GM19397 (cell line): ENCODE measurements around the gene ZNF576.
"Not testable (repeated sequence)": the region's sequence is repeated elsewhere in the genome, so short reads cannot be mapped to it uniquely, and the experiment has no call there.

ENCODE experiments used
- ATAC-seq: cut with Tn5 transposase; IDR thresholded peaks from one replicate; pipeline ENCODE4 v1.9.1; 2021; ENCODE audit warnings: mild to moderate bottlenecking, moderate library complexity; ENCODE audit not compliant: unreplicated experiment

The ZNF576 gene

DNA sequence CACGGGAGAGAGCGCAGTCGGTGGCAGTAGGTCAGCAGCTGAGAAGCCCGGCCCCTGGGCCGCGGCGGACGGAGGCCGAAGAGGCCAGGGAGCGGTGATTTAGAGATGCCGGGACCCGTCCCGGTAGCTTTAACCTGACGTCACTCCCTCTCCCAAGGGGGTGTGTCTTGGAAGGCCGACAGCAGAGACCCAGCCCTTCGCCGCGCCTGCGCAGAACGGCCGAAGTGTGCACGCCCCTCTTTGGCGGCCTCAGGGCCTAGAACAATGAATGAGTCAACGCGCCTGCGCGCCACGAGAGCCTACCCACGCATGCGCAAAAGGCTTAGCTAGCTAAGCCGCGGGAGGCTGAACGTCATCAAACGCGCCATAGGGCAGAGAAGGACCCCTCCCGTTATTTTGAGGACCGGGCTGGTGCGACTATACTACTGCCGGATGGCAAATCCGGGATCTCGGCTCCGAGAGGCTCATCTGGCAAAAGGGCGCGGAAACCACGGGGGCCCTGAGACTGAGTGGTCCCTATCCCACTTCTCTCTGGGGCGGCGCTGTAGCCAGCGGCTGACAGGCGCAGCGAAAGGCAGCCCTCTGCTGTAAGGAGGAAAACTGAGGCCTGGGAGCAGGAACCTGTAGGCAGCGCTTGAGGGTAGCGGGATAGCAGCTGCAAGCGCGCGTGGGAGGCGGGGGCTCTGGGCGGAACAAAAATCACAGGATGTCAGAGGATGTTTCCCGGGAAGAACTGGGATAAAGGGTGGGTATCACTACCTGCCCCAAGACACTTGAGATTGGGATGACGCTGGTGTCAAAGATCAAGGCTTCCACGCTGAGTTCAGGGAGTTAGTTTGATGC lies at the start of gene ZNF576, which contains the start of gene IRGQ:
Gene ZNF576, plus strand, starts transcription at position 597 of the 843 bp plus-strand sequence. CDS start 514 bp downstream, outside the sequence.
Gene IRGQ, minus strand, starts transcription at position 136 of the 843 bp plus-strand sequence. CDS start 796 bp downstream, outside the sequence.
- ATAC-seq, result peak; percentile 86

DNA sequence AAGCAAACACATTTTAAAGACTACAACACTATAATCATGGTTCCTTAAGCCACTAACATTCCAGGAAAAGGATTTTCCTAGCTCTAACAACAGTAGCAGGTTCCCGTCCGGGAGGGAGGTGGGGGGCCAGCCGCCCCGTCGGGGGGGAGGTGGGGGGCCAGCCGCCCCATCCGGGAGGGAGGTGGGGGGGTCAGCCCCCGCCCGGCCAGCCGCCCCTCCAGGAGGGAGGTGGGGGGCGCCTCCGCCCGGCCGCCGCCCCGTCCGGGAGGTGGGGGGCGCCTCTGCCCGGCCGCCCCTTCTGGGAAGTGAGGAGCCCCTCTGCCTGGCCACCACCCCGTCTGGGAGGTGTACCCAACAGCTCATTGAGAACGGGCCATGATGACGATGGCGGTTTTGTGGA lies 48.5 kb upstream of the ZNF576 start:
- ATAC-seq, result not testable (repeated sequence)

DNA sequence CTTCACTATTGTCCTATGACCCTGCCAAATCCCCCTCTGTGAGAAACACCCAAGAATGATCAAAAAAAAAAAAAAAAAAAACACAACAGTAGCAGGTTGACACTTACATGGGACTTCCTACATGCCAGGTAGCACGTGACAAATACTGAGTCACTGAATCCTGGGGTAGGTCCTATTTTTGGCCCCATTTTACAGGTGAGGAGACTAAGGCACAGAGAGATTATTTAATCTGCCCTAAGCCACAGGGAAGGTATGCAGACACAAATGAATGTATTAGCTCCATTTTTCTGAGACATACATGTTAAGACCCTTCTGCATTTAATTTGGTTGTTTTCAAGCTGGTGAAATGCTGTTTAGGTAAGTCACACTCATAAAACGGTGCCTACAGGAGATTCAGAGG lies 47.7 kb upstream of the ZNF576 start:
- ATAC-seq, result no peak

- no peak for ATAC-seq
Observed at GRCh38 chr19:43551399-43552197, 44.8 kb upstream of the ZNF576 start.

DNA sequence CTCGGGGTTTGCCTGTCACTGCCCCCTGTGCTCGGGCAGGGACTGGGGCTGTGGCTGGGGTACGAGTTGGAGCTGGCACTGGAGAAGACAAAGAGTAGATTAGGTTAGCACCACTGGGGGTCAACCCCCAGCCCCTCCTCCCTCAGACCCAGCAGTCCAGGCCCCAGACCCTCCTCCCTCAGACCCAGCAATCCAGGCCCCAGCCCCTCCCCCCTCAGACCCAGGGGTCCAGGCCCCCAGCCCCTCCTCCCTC lies 44.3 kb upstream of the ZNF576 start:
- no peak for ATAC-seq

- ATAC-seq, result no peak
Observed at GRCh38 chr19:43552616-43553015, 43.8 kb upstream of the ZNF576 start.

- no peak for ATAC-seq
Observed at GRCh38 chr19:43553656-43554055, 42.7 kb upstream of the ZNF576 start.

DNA sequence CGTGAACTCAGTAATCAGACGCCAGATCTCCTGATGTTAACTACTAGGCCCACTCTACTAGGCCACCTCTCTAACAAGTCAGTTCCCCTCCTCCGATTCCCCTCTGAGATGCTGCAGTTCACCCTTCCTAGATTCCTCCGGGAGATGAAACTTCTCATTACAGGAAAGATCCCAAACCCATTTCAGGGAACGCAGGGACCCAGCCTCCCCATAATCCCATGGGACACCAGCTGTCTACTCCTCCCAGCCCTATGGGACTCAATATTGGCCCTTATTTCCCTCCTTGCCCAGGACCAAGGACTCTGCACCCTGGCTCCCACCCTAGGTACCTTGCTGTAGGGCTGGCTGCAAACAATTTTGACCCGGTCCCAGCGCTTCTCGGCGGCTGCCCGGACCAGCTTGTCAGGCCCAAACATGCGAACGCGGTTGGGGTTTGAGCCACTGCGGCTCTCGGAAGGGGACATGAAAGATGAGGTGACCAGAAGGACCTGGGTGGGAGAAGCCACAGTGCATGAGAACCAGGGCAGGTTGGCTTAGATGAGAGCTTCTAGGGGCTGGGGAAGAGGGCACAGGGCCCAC lies 42.0 kb upstream of the ZNF576 start:
- ATAC-seq, result no peak

DNA sequence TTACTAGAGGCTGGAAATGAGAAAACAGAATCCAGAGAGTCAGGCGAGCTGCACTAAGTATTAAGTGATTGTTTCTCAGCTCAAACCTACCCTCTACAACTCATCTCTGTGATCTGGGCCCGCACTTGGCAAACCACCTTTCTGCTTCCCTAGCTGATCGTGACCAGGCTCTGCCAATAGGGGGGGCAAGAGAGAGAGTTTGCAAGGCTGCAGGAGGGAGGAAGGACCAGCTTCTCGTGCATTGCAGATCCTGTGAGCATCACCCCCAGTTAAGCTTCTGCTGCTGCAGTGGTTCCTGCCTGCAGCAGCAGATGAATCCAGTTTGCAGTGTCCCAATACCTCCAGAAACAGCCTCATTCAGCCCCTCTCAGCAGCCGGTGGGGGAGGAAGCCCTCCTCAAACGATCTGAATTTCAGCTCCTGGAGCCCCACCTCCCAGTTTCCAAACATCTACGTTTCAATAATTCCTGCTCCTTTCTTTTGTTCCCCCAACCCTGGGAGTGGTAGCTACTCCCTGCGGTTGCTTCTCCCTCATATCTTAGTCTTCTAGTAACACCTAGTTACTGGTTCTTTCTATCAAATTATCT lies 41.1 kb upstream of the ZNF576 start:
- ATAC-seq, result no peak

- no peak for ATAC-seq
Observed at GRCh38 chr19:43560687-43561086, 35.7 kb upstream of the ZNF576 start.

DNA sequence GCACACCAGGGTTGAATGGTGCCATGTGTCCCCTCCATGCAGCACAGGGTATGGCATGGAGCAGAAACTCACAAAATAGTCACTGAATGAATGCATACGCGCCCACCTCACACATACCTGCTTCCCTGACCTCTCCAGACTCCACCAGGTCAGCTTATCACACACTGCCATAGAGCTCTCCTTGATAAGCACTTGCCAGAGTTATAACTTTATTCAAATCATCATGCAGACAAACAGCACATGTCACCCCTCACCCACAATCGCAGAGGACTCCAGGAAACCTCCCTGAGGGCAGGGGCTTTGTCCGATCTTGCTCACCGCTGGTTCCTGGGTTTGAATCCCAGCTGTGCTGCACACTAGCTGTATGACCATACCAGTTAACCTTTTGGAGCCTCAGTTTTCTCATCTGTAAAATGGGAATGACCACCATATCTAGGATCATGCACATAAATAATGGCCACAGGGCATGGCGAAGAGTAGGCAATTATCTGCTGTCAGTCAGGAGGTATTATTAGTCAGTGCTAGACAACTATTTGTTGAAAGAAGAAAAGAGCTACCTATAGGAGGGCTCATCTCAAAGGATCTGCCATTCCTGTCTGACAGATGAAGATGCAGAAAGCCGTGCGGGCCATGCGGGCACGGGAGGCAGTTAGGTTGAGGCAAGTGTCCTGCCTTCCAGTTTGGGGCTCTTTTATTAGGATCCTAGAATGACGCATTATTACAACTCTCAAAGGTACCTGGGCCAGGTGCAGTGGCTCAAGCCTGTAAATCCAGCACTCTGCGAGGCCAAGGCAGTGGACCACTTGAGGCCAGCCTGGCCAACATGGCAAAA lies 35.0 kb upstream of the ZNF576 start:
- ATAC-seq, result no peak

GRCh38 chr19:43562226-43562697 lies 34.1 kb upstream of the ZNF576 start:
- ATAC-seq, result no peak

DNA sequence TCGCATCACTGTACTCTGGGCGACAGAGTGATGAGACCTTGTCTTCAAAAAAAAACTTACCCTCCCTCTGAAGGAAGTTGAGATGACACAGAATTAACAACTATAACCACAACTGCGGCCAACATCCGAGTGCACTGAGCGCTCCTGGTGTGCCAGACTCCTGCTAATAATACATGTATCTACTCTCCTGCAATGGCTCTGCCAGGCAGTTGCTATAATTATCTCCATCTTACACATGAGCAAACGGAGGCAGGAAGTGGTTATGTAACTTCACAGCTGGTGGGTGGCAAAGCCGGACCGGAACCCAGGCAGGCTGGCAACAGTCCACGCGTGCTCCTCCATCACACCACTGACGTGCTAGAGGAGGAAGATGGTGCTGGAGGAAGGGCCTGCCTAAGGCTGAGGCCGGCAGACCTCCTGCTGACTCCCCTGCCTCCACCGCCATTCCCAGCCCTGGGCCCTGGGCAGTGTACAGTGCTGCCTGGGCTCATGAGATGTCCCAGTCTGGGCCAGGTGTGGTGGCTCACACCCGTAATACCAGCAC lies 33.6 kb upstream of the ZNF576 start:
- ATAC-seq, result peak; percentile 80

DNA sequence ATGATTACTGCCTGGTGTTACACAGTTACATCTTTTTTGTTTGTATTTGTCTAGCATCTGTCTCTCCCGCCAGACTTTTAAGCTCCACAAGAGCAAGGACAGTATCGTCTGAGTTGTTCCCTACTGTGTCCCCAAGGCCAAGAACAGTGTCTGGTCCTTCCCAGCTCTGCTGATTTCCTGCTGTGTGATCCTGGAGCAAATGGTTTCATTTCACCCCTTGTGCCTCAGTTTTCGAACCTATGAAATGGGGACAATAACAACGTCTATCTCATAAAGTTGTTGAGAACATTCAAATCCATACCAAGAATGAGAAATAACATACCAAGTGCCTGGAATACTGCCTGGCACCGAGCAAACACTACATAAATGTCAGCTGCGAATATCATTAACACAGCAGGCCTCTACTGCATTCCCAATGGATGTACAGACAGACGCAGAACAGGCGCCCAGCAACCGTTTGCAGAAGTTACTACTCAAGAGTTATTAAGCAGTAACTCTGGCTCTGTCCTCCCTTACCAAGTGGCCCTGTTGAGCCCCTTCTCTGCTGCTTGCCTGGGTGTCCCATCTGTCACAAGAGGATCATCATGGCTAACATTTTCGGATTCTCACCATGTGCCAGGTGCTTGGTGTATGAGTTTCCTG lies 32.5 kb upstream of the ZNF576 start:
- no peak for ATAC-seq

DNA sequence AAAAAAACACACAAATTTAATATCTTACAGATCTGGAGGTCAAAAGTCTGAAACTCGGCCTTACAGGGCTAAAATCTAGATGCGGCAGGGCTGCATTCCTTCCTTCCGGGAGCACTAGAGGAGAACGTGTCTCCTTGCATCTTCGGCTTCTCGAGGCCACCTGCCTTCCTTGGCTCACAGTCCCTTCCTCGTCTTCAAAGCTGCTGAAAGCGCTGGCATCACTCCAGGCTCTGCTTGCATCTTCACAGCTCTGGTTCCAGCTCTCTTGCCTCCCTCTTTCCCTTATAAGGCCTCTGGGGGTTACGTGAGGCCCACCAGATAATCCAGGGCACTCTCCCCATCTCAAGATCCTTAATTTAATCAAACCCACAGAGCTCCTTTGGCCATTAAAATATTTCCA lies 31.6 kb upstream of the ZNF576 start:
- no peak for ATAC-seq

GRCh38 chr19:43569657-43570056 lies 26.7 kb upstream of the ZNF576 start:
- no peak for ATAC-seq

DNA sequence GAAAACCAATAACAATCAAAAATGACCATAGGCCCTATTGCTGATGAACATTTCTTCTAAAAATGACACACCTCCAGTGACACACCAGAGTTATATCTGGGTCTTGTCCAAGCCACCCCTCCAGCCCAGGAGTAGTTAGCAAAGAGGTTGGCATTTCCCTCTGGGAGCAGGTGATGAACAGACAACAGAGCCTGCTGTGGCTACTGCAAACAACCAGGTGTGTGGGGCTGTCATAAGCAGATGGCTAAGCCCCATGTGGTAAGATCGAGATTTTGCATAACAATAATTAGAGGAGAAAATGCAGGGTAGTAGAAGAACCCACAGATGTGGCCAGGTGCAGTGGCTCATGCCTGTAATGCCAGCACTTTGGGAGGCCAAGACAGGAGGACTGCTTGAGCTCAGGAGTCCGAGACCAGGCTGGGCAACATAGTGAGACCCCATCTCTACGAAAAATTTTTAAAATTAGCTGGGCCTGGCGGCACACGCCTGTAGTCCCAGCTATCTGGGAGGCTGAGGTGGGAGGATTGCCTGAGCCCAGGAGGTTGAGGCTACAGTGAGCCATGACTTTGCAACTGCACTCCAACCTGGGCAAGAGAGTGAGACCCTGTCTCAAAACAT lies 26.1 kb upstream of the ZNF576 start:
- no peak for ATAC-seq

- no peak for ATAC-seq
Observed at GRCh38 chr19:43572171-43572588, 24.2 kb upstream of the ZNF576 start.
